PC-3 (cell line): ENCODE data around the gene DPH2. TPM values are rescaled to one million over a fixed set of nuclear protein-coding genes. Genes with fewer than 3 reads are reported as not detected.

Experiments used
- ATAC-seq: fragments of 200-7000 bp; cut with Tn5 transposase; 2 replicates; pipeline ENCODE4 v1.9.1; 2020; ENCODE audit warnings: mild to moderate bottlenecking, moderate library complexity
- BruUV-seq: library from RNA; stranded (reverse); fragments of 400-500 nt; replicated peaks from 2 replicates; lab custom pipeline; 2021; lab: Mats Ljungman, UMichigan
- CTCF ChIA-PET: fragments of 300-600 bp; sonication (Branson Sonifier 250); formaldehyde crosslinking; loops from one replicate; lab custom pipeline; 2022; ENCODE audit warnings: antibody characterized with exemption; lab: Charles Lee
- POLR2A ChIA-PET: fragments of 300-600 bp; sonication (Branson Sonifier 250); formaldehyde crosslinking; loops from one replicate; lab custom pipeline; 2022; ENCODE audit warnings: antibody characterized with exemption; ENCODE audit not compliant: unreplicated experiment; lab: Charles Lee
- DNase-seq: peaks from one replicate; pipeline ENCODE4 v3.0.0-alpha.2; 2015
- H2AFZ ChIP-seq: fragments of 300-600 bp; sonication (generic); 2 replicates; pipeline ENCODE4 v1.6.0; 2016; ENCODE audit warnings: antibody characterized with exemption, low read length
- H3F3A ChIP-seq: fragments of 300-600 bp; sonication (generic); one replicate; pipeline ENCODE4 v1.6.0; 2017; ENCODE audit warnings: antibody characterized with exemption, low read length, control low read depth, mild to moderate bottlenecking; ENCODE audit not compliant: unreplicated experiment
- H3K27ac ChIP-seq: fragments of 300-600 bp; sonication (generic); 2 replicates; pipeline ENCODE4 v1.5.1; 2016; ENCODE audit warnings: mild to moderate bottlenecking, low read length
- H3K27me3 ChIP-seq: fragments of 300-600 bp; sonication (generic); 2 replicates; pipeline ENCODE4 v1.6.1; 2016; ENCODE audit warnings: low read length, mixed read lengths
- H3K36me3 ChIP-seq: fragments of 300-600 bp; sonication (generic); 2 replicates; pipeline ENCODE4 v1.6.1; 2016; ENCODE audit warnings: low read depth, mixed run types, low read length, mixed read lengths
- H3K4me1 ChIP-seq: fragments of 300-600 bp; sonication (generic); 2 replicates; pipeline ENCODE4 v1.5.1; 2016; ENCODE audit warnings: low read length; ENCODE audit not compliant: insufficient read depth
- H3K4me2 ChIP-seq: fragments of 300-600 bp; sonication (generic); 2 replicates; pipeline ENCODE4 v1.6.0; 2016; ENCODE audit warnings: low read length
- H3K4me3 ChIP-seq: fragments of 300-600 bp; sonication (generic); 2 replicates; pipeline ENCODE4 v1.5.1; 2016; ENCODE audit warnings: mild to moderate bottlenecking, low read length, mixed read lengths
- H3K79me2 ChIP-seq: fragments of 300-600 bp; sonication (generic); 2 replicates; pipeline ENCODE4 v1.6.1; 2017; ENCODE audit warnings: low read length, mixed read lengths
- H3K9ac ChIP-seq: fragments of 300-600 bp; sonication (generic); 2 replicates; pipeline ENCODE4 v1.6.0; 2016; ENCODE audit warnings: mild to moderate bottlenecking, low read length
- H3K9me2 ChIP-seq: fragments of 300-600 bp; sonication (generic); replicated peaks from 2 replicates; pipeline ENCODE4 v1.6.1; 2016; ENCODE audit warnings: mixed run types, low read length, mixed read lengths
- H3K9me3 ChIP-seq: fragments of 300-600 bp; sonication (generic); 2 replicates; pipeline ENCODE4 v1.6.1; 2016; ENCODE audit warnings: low read length, mixed read lengths
- H4K20me1 ChIP-seq: fragments of 300-600 bp; sonication (generic); 2 replicates; pipeline ENCODE4 v1.6.1; 2016; ENCODE audit warnings: low read length, mixed read lengths
- CTCF ChIP-seq: fragments of 300-600 bp; sonication (generic); conservative IDR thresholded peaks from 2 replicates; pipeline ENCODE4 v1.5.1; 2017; ENCODE audit warnings: antibody characterized with exemption, low read depth, mild to moderate bottlenecking, low read length
- EZH2 ChIP-seq: fragments of 300-600 bp; sonication (generic); IDR thresholded peaks from one replicate; pipeline ENCODE4 v1.6.1; 2017; ENCODE audit warnings: antibody characterized with exemption, mild to moderate bottlenecking, low read length; ENCODE audit not compliant: unreplicated experiment
- EZH2phosphoT487 ChIP-seq: fragments of 300-600 bp; sonication (generic); IDR thresholded peaks from 2 replicates; pipeline ENCODE4 v1.6.1; 2018; ENCODE audit warnings: mild to moderate bottlenecking, antibody characterized with exemption, low read length, borderline replicate concordance
- intact Hi-C: fragments of 100-400 bp; cut with micrococcal nuclease; formaldehyde crosslinking; loops from 2 replicates; pipeline ENCODE4 v1.9.0; 2023
- total RNA-seq: library from RNA; depleted of rRNA; stranded (reverse); fragments of >200 nt; gene quantifications from 2 replicates; pipeline ENCODE4 v1.2.3, GENCODE V29; 2014

DPH2 gene
- total RNA-seq, 1 experiment from 2014 or later, result 46.3 TPM

GRCh38 chr1:43952731-43953346 lies 17.0 kb upstream of the DPH2 start:
- Histone ChIP-seq H3K4me2 (no peak overlapping the region), H3K9me3 (no peaks in the 10 kb centered on the region), H3K4me1 (peaks cover 19% of the 10 kb centered on the region), H3K9me2 (no peaks in the 10 kb centered on the region), H3K9ac (no peak overlapping the region), H3K27ac (no peak overlapping the region), H3K4me3 (no peak overlapping the region), H3K27me3 (no peaks in the 10 kb centered on the region), H3F3A (no peaks in the 10 kb centered on the region), H4K20me1 (no peaks in the 10 kb centered on the region), H3K36me3 (peaks cover 13% of the 10 kb centered on the region), H2AFZ (no peak overlapping the region), H3K79me2 (peaks cover 69% of the 10 kb centered on the region)
- no peak for ATAC-seq
- ChIA-PET CTCF (no interaction called here), POLR2A (interaction anchor here (0.6 kb wide), 1 partner anchor 386 kb away, joined by 6 read pairs; no protein-coding TSS in a partner anchor)
- BruUV-seq, result no TSS peak
- intact Hi-C loops, result no loop called here
- TF ChIP-seq EZH2, result no peak
- no peak for TF ChIP-seq CTCF
- TF ChIP-seq EZH2phosphoT487, result no peak
- DNase-seq, result no peak

- ATAC-seq (no peak), DNase-seq (no peak)
- TF ChIP-seq EZH2, result no peak
- TF ChIP-seq EZH2phosphoT487, result no peak
- no peak for TF ChIP-seq CTCF
- Histone ChIP-seq H2AFZ (no peak overlapping the region), H4K20me1 (no peaks in the 10 kb centered on the region), H3K4me2 (no peak overlapping the region), H3F3A (no peaks in the 10 kb centered on the region), H3K9me2 (no peaks in the 10 kb centered on the region), H3K27me3 (no peaks in the 10 kb centered on the region), H3K36me3 (peaks cover 15% of the 10 kb centered on the region), H3K9ac (no peak overlapping the region), H3K27ac (no peak overlapping the region), H3K79me2 (peaks cover 64% of the 10 kb centered on the region), H3K4me1 (peaks cover 14% of the 10 kb centered on the region), H3K4me3 (no peak overlapping the region), H3K9me3 (no peaks in the 10 kb centered on the region)
- intact Hi-C loops, result no loop called here
- ChIA-PET POLR2A (interaction anchor here (0.6 kb wide), 1 partner anchor 385 kb away, joined by 6 read pairs; no protein-coding TSS in a partner anchor), CTCF (no interaction called here)
- BruUV-seq, result no TSS peak
Measured at GRCh38 chr1:43953361-43953760, 16.4 kb upstream of the DPH2 start.

GRCh38 chr1:43954036-43954435 lies 15.8 kb upstream of the DPH2 start:
- Histone ChIP-seq H3K79me2 (peaks cover 57% of the 10 kb centered on the region), H3K27me3 (no peaks in the 10 kb centered on the region), H3K9ac (no peak overlapping the region), H4K20me1 (no peaks in the 10 kb centered on the region), H3F3A (no peaks in the 10 kb centered on the region), H3K9me3 (no peaks in the 10 kb centered on the region), H3K4me2 (no peak overlapping the region), H3K36me3 (peaks cover 15% of the 10 kb centered on the region), H3K4me3 (no peak overlapping the region), H3K27ac (no peak overlapping the region), H2AFZ (no peak overlapping the region), H3K9me2 (no peaks in the 10 kb centered on the region), H3K4me1 (peaks cover 10% of the 10 kb centered on the region)
- no peak for TF ChIP-seq CTCF
- no peak for TF ChIP-seq EZH2phosphoT487
- no peak for TF ChIP-seq EZH2
- no peak for DNase-seq
- ChIA-PET POLR2A (no interaction called here), CTCF (no interaction called here)
- intact Hi-C loops, result no loop called here
- no TSS peak for BruUV-seq
- no peak for ATAC-seq
